ENCODE results near the gene LGALS3BP.
A peak's percentile ranks its signal among the peaks of the same experiment; 100 is the strongest.

The LGALS3BP gene

GRCh38 chr17:78944956-78945355 is 34.8 kb downstream of the LGALS3BP start:
- H3K36me3 Mint-ChIP-seq (ENCODE audit: low read depth) = no peaks in the 10 kb centered on the region

DNA sequence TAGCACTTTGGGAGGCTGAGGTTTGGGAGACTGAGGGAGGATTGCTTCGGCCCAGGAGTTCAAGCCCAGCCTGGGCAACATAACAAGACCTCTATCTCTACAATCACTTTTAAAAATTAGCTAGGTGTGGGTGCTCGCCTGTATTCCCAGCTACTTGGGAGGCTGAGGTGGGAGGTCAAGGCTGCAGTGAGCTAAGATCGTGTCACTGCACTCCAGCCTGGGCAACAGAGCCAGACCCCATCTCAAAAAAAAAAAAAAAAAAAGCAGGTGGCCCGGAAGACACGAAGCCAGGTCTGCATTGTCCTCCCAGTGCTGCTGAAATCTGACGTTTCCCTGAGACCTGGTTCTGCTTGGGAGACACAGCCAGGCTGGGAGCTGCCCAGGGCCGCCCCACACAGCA is 35.7 kb downstream of the LGALS3BP start:
- H3K4me3 Mint-ChIP-seq = no peak overlapping the region
- no peaks in the 10 kb centered on the region for H3K27me3 Mint-ChIP-seq (ENCODE audit: low read depth)
- H3K27ac Mint-ChIP-seq = no peak overlapping the region
- no peaks in the 10 kb centered on the region for H3K4me1 Mint-ChIP-seq (ENCODE audit: low read depth)
- H3K9me3 Mint-ChIP-seq = no peaks in the 10 kb centered on the region
- DNase-seq (ENCODE audit: low spot score) = no peak
- H3K36me3 Mint-ChIP-seq (ENCODE audit: low read depth) = no peaks in the 10 kb centered on the region

More at GRCh38 chr17:78944956-78945355, 34.8 kb downstream of the LGALS3BP start:
- Mint-ChIP-seq H3K4me1 (ENCODE audit: low read depth) (no peaks in the 10 kb centered on the region), H3K4me3 (no peak overlapping the region), H3K9me3 (no peaks in the 10 kb centered on the region), H3K27me3 (ENCODE audit: low read depth) (no peaks in the 10 kb centered on the region), H3K27ac (no peak overlapping the region)
- no peak for DNase-seq (ENCODE audit: low spot score)

GRCh38 chr17:78940708-78941107 is 39.0 kb downstream of the LGALS3BP start:
- Mint-ChIP-seq H3K36me3 (ENCODE audit: low read depth) (no peaks in the 10 kb centered on the region), H3K4me1 (ENCODE audit: low read depth) (no peaks in the 10 kb centered on the region), H3K27me3 (ENCODE audit: low read depth) (no peaks in the 10 kb centered on the region), H3K4me3 (no peak overlapping the region), H3K27ac (no peak overlapping the region), H3K9me3 (no peaks in the 10 kb centered on the region)
- no peak for DNase-seq (ENCODE audit: low spot score)

DNA sequence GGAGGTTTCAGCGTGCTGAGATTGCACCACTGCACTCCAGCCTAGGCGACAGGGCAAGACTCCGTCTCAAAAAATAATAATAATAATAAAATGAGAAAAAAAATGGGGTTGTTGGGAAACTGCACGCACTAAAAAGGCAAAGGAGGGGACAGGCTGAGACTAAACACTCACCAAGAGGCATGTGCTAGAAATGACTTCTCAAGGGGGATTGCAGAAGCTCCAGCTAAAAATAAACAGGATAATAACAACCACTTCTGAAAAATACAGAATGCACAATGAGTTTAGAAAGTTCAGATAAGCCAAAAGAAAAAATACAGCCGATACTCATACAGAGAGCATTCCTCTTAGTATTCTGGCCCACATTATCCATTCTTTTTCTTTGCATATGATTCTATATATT is 39.5 kb downstream of the LGALS3BP start:
- Mint-ChIP-seq H3K27me3 (ENCODE audit: low read depth) (no peaks in the 10 kb centered on the region), H3K27ac (no peak overlapping the region)

DNA sequence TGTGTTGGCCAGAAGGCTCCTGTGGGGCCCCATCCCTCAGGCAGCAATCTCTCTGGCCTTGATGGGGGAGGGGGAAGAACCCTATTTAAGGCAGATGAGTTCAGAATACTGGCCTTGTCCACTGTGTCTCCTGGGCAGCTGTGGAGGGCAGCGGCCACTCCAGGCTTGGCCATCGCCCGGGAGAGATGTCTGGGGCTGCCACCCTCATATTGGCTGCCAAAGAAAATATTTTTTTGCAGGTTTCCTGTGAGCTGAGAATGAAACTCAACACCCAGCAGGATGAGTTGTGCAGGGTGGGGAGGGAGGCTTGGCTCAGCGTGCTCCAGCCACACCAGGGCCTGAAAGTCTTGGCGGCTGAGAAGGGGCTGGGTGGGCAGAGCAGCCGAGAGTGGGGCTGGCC is 40.1 kb downstream of the LGALS3BP start:
- no peaks in the 10 kb centered on the region for H3K9me3 Mint-ChIP-seq
- H3K36me3 Mint-ChIP-seq (ENCODE audit: low read depth) = no peaks in the 10 kb centered on the region
- no peak overlapping the region for H3K4me3 Mint-ChIP-seq
- H3K27me3 Mint-ChIP-seq (ENCODE audit: low read depth) = no peaks in the 10 kb centered on the region
- no peaks in the 10 kb centered on the region for H3K4me1 Mint-ChIP-seq (ENCODE audit: low read depth)
- DNase-seq (ENCODE audit: low spot score) = no peak
- H3K27ac Mint-ChIP-seq = no peak overlapping the region

More for the DNA sequence above, 39.5 kb downstream of the LGALS3BP start:
- Mint-ChIP-seq H3K4me1 (ENCODE audit: low read depth) (no peaks in the 10 kb centered on the region), H3K9me3 (no peaks in the 10 kb centered on the region), H3K36me3 (ENCODE audit: low read depth) (no peaks in the 10 kb centered on the region), H3K4me3 (no peak overlapping the region)
- DNase-seq (ENCODE audit: low spot score) = no peak

DNA sequence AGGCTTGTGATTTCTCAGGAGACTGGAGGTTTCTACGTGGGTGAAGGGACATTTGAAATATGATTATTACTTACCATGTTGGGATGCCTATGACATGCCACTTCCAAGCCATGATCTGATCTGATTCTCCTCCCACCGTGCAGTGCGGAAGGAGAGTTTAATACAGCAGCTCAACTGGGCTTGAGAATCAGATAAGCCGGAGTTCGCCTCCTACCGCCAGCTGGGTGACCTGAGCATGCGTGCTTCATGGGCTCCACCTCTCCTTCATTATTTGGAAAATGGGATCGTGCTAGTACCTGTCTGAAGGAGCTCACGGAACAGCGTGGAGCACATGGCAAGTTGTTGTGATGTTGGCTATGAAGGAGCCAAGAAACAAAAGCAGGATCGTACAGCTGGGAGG is 42.2 kb downstream of the LGALS3BP start:
- Mint-ChIP-seq H3K4me1 (ENCODE audit: low read depth) (peaks cover 5% of the 10 kb centered on the region), H3K9me3 (no peaks in the 10 kb centered on the region), H3K4me3 (no peak overlapping the region), H3K27me3 (ENCODE audit: low read depth) (no peaks in the 10 kb centered on the region), H3K36me3 (ENCODE audit: low read depth) (no peaks in the 10 kb centered on the region), H3K27ac (no peak overlapping the region)
- DNase-seq (ENCODE audit: low spot score) = no peak

DNA sequence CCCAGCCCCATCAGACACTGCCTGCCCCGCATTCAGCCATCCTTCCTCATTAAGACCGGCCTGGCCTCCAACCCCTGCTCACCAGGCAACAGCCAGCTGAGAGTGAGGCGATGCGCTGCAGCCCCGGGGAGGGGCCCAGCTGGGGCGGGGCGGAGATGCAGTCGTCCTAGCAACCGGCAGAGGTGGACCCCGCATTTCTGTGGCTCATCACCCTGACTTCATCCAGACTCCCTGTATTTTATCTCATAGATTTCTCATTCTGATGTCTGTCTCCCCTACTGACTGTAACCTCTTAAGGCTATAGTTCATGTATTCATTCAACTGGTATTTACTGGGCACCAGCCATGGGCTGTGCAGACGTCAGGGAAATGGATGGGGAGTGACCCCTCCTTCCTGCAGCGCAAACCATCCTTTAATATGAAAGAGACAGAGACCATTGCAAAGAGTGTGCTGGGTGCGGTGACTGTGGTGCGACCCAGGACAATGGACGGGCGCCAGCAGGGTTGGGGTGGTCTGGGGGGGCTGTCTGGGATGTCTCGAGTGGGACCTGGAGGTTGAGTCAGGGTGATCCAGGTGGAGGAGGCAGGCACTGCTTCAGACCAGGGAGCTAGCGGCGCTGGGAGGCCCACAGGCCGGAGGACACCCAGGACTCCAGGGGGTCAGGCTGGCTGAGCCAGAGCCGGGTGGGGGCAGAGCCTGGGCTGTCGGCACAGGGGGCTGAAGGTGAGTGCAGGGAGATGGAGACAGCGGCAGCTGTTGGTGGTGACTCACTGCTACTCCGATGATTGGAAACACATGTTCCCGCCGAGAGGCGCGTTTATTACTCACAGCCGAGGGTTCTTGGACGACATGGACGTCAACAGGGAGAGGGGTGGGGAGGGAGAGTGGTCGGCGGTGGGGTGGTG is 44.1 kb downstream of the LGALS3BP start:
- Mint-ChIP-seq H3K9me3 (no peaks in the 10 kb centered on the region), H3K4me3 (no peak overlapping the region), H3K36me3 (ENCODE audit: low read depth) (no peaks in the 10 kb centered on the region), H3K27ac (no peak overlapping the region), H3K27me3 (ENCODE audit: low read depth) (no peaks in the 10 kb centered on the region), H3K4me1 (ENCODE audit: low read depth) (peaks cover 5% of the 10 kb centered on the region)
- DNase-seq (ENCODE audit: low spot score) = no peak

- Mint-ChIP-seq H3K36me3 (ENCODE audit: low read depth) (no peaks in the 10 kb centered on the region), H3K27me3 (ENCODE audit: low read depth) (no peaks in the 10 kb centered on the region), H3K27ac (no peak overlapping the region), H3K4me1 (ENCODE audit: low read depth) (peaks cover 5% of the 10 kb centered on the region), H3K4me3 (no peak overlapping the region), H3K9me3 (no peaks in the 10 kb centered on the region)
- no peak for DNase-seq (ENCODE audit: low spot score)
These were observed 44.9 kb downstream of the LGALS3BP start for GRCh38 chr17:78934681-78935418.

- Mint-ChIP-seq H3K4me3 (no peak overlapping the region), H3K27me3 (ENCODE audit: low read depth) (no peaks in the 10 kb centered on the region), H3K36me3 (ENCODE audit: low read depth) (no peaks in the 10 kb centered on the region), H3K4me1 (ENCODE audit: low read depth) (peaks cover 5% of the 10 kb centered on the region), H3K27ac (no peak overlapping the region), H3K9me3 (no peaks in the 10 kb centered on the region)
- DNase-seq (ENCODE audit: low spot score) = no peak
These were observed 45.7 kb downstream of the LGALS3BP start for GRCh38 chr17:78933959-78934568.

- Mint-ChIP-seq H3K4me1 (ENCODE audit: low read depth) (peaks cover 5% of the 10 kb centered on the region), H3K4me3 (no peak overlapping the region), H3K9me3 (no peaks in the 10 kb centered on the region), H3K27ac (peak overlapping the region; percentile 81), H3K27me3 (ENCODE audit: low read depth) (no peaks in the 10 kb centered on the region), H3K36me3 (ENCODE audit: low read depth) (no peaks in the 10 kb centered on the region)
- DNase-seq (ENCODE audit: low spot score) = peak; percentile 42
These were observed 46.4 kb downstream of the LGALS3BP start for GRCh38 chr17:78933025-78933958.

DNA sequence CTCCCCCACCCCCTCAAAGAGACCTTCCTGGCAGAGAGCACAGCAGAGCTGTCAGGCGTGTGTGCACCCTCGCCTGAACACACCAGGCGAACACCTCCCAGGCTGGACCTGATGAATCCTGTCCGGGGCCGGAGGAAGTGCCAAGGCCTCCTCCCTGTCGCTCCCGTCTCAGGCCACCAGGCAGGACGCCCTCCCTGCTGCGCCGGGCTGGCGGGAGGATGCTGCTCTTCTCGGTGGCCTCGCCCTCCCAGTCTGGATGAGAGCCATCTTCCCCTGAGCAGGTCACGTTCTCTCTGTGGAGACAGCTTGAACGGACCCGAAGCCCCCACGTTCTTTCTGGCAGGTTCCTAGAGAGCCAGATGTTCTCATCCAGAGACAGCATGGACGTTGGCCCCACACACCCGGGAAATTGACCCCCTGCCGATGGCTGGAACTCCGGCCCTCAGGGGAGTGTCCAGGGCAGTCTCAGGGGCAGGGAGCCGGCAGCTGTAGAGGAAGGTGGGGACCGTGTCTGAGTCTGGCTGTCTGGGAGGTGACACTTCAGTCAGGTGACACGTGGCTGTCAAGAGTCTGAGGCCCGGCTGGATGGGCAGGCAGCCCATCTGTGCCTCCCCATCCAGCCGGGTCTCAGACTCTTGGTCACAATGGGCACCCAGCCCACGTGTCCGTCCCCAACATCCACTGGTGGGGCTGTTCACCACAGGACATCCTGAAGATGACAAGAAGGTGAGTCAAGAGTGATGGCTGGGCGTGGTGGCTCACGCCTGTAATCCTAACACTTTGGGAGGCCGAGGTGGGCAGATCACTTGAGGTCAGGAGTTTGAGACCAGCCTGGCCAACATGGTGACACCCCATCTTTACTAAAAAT is 49.6 kb downstream of the LGALS3BP start:
- Mint-ChIP-seq H3K36me3 (ENCODE audit: low read depth) (no peaks in the 10 kb centered on the region), H3K9me3 (no peaks in the 10 kb centered on the region), H3K4me1 (ENCODE audit: low read depth) (peaks cover 5% of the 10 kb centered on the region), H3K27ac (no peak overlapping the region), H3K27me3 (ENCODE audit: low read depth) (peaks cover 18% of the 10 kb centered on the region), H3K4me3 (no peak overlapping the region)
- no peak for DNase-seq (ENCODE audit: low spot score)

GRCh38 chr17:78925662-78926555 is 53.8 kb downstream of the LGALS3BP start:
- Mint-ChIP-seq H3K9me3 (no peaks in the 10 kb centered on the region), H3K4me3 (no peak overlapping the region), H3K27me3 (ENCODE audit: low read depth) (peaks cover 35% of the 10 kb centered on the region), H3K4me1 (ENCODE audit: low read depth) (peaks cover 8% of the 10 kb centered on the region), H3K27ac (no peak overlapping the region), H3K36me3 (ENCODE audit: low read depth) (no peaks in the 10 kb centered on the region)
- DNase-seq (ENCODE audit: low spot score) = no peak
